ENCODE results near the gene SRC.

The SRC gene

DNA sequence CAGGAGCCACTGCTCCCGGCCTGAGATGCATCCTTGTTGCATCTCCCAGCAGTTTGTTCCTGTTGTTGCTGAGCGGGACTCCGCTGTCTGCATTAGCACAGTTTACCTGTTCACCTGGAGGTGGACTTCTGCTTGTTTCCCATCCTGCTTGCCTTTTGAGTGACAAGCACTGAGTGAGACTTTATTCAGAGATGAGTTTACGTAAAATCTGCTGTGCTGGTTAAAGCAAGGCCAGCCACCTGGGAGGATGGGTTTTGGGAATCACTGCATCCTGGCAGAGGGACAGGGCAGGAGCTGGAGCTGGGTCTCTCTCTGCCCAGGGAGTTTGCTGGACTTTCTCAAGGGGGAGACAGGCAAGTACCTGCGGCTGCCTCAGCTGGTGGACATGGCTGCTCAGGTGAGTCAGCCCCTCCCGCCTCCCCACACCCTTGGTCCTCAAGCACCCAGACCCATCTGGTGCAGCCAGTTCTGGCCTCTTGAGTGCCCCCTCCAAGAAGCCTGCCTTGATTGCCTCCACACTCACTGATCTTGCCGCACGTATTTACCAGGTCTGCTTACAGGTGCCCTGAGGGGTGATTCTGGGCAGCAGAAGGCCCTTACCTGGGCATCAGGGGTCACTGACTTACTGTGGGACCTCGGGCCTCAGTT, 55.5 kb downstream of the SRC start:
- TF ChIP-seq, protein P1, sequence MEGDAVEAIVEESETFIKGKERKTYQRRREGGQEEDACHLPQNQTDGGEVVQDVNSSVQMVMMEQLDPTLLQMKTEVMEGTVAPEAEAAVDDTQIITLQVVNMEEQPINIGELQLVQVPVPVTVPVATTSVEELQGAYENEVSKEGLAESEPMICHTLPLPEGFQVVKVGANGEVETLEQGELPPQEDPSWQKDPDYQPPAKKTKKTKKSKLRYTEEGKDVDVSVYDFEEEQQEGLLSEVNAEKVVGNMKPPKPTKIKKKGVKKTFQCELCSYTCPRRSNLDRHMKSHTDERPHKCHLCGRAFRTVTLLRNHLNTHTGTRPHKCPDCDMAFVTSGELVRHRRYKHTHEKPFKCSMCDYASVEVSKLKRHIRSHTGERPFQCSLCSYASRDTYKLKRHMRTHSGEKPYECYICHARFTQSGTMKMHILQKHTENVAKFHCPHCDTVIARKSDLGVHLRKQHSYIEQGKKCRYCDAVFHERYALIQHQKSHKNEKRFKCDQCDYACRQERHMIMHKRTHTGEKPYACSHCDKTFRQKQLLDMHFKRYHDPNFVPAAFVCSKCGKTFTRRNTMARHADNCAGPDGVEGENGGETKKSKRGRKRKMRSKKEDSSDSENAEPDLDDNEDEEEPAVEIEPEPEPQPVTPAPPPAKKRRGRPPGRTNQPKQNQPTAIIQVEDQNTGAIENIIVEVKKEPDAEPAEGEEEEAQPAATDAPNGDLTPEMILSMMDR (conservative IDR thresholded peaks at IDR 0.05; ENCODE audit: control insufficient read depth, insufficient read depth, low read depth, low read length) = no peak
- no peak overlapping the region for H3K4me3 ChIP-seq (ENCODE audit: control insufficient read depth, low read depth, low read length)
- DNase-seq (ENCODE audit: low read depth) = no peak

DNA sequence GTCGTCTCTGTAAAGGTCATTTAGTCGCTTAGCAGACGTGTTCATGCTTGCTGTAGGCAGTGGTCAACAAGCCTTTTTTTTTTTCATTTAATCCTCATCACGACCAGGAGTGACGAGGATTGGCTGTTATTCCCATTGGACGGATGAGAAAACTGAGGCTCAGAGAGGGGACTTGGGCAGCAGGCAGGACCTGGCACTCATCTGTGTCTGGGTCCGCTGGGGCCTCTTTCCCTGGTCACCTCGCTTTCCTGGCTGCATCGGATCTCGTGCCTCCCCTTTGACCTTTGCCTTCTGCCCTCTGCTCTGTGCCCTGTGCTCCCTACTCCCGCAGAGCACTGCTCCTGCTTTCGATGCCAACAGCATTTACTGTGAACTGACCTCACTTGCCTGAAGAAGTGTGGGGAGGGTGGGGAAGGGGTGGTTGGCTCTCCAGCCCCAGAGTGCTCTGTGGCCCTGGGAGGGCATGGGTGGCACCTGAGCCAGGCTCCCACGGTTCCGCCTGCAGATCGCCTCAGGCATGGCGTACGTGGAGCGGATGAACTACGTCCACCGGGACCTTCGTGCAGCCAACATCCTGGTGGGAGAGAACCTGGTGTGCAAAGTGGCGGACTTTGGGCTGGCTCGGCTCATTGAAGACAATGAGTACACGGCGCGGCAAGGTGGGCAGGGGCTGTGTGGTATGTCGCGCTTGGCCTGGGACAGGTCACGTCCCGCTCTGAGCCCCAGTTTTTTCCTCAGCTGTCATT, 56.2 kb downstream of the SRC start:
- TF ChIP-seq, protein P1 (conservative IDR thresholded peaks at IDR 0.05; ENCODE audit: control insufficient read depth, insufficient read depth, low read depth, low read length) = no peak
- H3K4me3 ChIP-seq (ENCODE audit: control insufficient read depth, low read depth, low read length) = no peak overlapping the region
- no peak for DNase-seq (ENCODE audit: low read depth)

DNA sequence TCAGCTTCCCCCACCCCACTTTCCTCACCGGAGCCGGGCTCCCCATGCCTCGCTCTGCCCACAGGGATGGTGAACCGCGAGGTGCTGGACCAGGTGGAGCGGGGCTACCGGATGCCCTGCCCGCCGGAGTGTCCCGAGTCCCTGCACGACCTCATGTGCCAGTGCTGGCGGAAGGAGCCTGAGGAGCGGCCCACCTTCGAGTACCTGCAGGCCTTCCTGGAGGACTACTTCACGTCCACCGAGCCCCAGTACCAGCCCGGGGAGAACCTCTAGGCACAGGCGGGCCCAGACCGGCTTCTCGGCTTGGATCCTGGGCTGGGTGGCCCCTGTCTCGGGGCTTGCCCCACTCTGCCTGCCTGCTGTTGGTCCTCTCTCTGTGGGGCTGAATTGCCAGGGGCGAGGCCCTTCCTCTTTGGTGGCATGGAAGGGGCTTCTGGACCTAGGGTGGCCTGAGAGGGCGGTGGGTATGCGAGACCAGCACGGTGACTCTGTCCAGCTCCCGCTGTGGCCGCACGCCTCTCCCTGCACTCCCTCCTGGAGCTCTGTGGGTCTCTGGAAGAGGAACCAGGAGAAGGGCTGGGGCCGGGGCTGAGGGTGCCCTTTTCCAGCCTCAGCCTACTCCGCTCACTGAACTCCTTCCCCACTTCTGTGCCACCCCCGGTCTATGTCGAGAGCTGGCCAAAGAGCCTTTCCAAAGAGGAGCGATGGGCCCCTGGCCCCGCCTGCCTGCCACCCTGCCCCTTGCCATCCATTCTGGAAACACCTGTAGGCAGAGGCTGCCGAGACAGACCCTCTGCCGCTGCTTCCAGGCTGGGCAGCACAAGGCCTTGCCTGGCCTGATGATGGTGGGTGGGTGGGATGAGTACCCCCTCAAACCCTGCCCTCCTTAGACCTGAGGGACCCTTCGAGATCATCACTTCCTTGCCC, 57.4 kb downstream of the SRC start:
- TF ChIP-seq, protein P1 (conservative IDR thresholded peaks at IDR 0.05; ENCODE audit: control insufficient read depth, insufficient read depth, low read depth, low read length) = no peak
- H3K4me3 ChIP-seq (ENCODE audit: control insufficient read depth, low read depth, low read length) = no peak overlapping the region
- DNase-seq (ENCODE audit: low read depth) = no peak

DNA sequence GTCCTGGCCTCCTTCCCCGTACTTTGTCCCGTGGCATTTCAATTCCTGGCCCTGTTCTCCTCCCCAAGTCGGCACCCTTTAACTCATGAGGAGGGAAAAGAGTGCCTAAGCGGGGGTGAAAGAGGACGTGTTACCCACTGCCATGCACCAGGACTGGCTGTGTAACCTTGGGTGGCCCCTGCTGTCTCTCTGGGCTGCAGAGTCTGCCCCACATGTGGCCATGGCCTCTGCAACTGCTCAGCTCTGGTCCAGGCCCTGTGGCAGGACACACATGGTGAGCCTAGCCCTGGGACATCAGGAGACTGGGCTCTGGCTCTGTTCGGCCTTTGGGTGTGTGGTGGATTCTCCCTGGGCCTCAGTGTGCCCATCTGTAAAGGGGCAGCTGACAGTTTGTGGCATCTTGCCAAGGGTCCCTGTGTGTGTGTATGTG, 58.5 kb downstream of the SRC start:
- no peak for DNase-seq (ENCODE audit: low read depth)
- TF ChIP-seq, protein P1 (conservative IDR thresholded peaks at IDR 0.05; ENCODE audit: control insufficient read depth, insufficient read depth, low read depth, low read length) = no peak
- no peak overlapping the region for H3K4me3 ChIP-seq (ENCODE audit: control insufficient read depth, low read depth, low read length)

DNA sequence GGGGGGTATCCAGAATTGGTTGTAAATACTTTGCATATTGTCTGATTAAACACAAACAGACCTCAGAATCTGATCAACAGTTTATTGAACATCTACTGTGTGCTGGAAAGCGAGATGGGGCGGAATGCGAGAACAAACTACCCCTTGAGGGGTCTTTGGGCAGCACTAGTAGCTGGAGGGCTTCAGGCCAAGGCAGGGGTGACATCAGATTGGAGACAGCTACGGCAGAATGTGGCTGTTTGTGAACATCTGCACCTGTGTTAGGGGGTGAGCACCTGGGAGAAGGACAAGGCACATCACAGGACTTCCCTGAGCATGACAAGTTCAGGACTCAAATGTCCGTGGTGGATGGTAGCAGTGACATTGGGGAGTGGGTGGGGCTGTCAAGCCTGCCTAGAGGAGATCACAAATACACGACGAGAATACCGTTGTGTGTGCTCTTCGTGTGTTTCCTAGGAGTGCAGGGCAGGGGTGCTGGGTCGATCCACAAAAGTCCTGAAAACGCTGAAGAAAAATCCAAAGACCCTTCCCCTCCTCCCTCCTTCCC, 59.5 kb downstream of the SRC start:
- DNase-seq (ENCODE audit: low read depth) = no peak
- H3K4me3 ChIP-seq (ENCODE audit: control insufficient read depth, low read depth, low read length) = no peak overlapping the region
- TF ChIP-seq, protein P1 (conservative IDR thresholded peaks at IDR 0.05; ENCODE audit: control insufficient read depth, insufficient read depth, low read depth, low read length) = no peak
